Tibial nerve (tissue), 4 donors: Measurements from ENCODE around the gene KIF5C. TPM values are rescaled to one million over a fixed set of nuclear protein-coding genes. Genes with fewer than 3 reads are reported as not detected.

ENCODE experiments used
- DNase-seq, 2 donors: peaks; one replicate each; pipeline ENCODE4 v3.0.0-alpha.2; 2019; ENCODE audit warnings: low spot score in 2 of 2
- H3K27ac ChIP-seq, 4 donors: fragments of 200-600 bp; sonication (generic) in 3 of 4; one replicate each; pipeline ENCODE4 v1.5.1; 2017 to 2019; ENCODE audit warnings: mild to moderate bottlenecking in 1 of 4
- H3K27me3 ChIP-seq, 2 donors: fragments of 200-600 bp; sonication (generic) in 1 of 2; one replicate each; pipeline versions ENCODE4 v1.5.1 to v1.6.0; 2017 to 2019
- H3K36me3 ChIP-seq, 3 donors: fragments of 200-600 bp; sonication (generic); one replicate each; pipeline ENCODE4 v1.5.1; 2018 to 2019
- H3K4me1 ChIP-seq, 4 donors: fragments of 200-600 bp; sonication (generic) in 3 of 4; one replicate each; pipeline ENCODE4 v1.5.1; 2017 to 2019
- H3K4me3 ChIP-seq, 4 donors: fragments of 200-600 bp; sonication (generic) in 3 of 4; one replicate each; pipeline ENCODE4 v1.5.1; 2017 to 2019; ENCODE audit warnings: mild to moderate bottlenecking in 1 of 4, moderate library complexity in 1 of 4
- H3K9me3 ChIP-seq, 4 donors: fragments of 200-600 bp; sonication (generic) in 3 of 4; one replicate each; pipeline ENCODE4 v1.5.1; 2017 to 2019
- EP300 ChIP-seq, 2 donors: sonication (generic); formaldehyde crosslinking; IDR thresholded peaks; one replicate each; pipeline ENCODE4 v1.6.1; 2017; ENCODE audit warnings: antibody characterized with exemption in 2 of 2, mild to moderate bottlenecking in 1 of 2
- POLR2A ChIP-seq, 2 donors: fragments of 450-650 bp; IDR thresholded peaks; one replicate each; pipeline ENCODE4 v1.6.1; 2017; ENCODE audit warnings: antibody characterized with exemption in 2 of 2, mild to moderate bottlenecking in 2 of 2, moderate library complexity in 2 of 2
- WGBS, 2 donors: methylation state at CpG; one replicate each; pipeline ENCODE4 v1.1.5; 2018; 5-methylcytosine and 5-hydroxymethylcytosine counted together
- total RNA-seq, 4 donors: library from RNA; depleted of rRNA; stranded (reverse); fragments of >200 nt; gene quantifications; one replicate each; pipeline ENCODE4 v1.1.0, GENCODE V29; 2016
- TF ChIP-seq, protein P1 (sequence below), 5 experiments: fragments of 200-600 bp in 3 of 5; fragments of 450-650 bp in 2 of 5; sonication (generic) in 3 of 5; IDR thresholded peaks; one replicate each; pipeline ENCODE4 v1.5.1; 2016 to 2019; ENCODE audit warnings: antibody characterized with exemption in 5 of 5, mild to moderate bottlenecking in 3 of 5, moderate library complexity in 2 of 5

The KIF5C gene
- total RNA-seq, 4 donors from 2014 or later = 10.8 to 47.9 (median 23.6) TPM

- no peak overlapping the region for H3K27ac ChIP-seq
- H3K27me3 ChIP-seq = no peaks in the 10 kb centered on the region
- DNase-seq = no peak
- WGBS, 2 donors = 63 to 66% methylated on average over 2 of the region's 2 CpGs
- no peak for TF ChIP-seq POLR2A (IDR thresholded peaks at IDR 0.05)
- no peak for TF ChIP-seq EP300 (IDR thresholded peaks at IDR 0.05)
- TF ChIP-seq, protein P1, sequence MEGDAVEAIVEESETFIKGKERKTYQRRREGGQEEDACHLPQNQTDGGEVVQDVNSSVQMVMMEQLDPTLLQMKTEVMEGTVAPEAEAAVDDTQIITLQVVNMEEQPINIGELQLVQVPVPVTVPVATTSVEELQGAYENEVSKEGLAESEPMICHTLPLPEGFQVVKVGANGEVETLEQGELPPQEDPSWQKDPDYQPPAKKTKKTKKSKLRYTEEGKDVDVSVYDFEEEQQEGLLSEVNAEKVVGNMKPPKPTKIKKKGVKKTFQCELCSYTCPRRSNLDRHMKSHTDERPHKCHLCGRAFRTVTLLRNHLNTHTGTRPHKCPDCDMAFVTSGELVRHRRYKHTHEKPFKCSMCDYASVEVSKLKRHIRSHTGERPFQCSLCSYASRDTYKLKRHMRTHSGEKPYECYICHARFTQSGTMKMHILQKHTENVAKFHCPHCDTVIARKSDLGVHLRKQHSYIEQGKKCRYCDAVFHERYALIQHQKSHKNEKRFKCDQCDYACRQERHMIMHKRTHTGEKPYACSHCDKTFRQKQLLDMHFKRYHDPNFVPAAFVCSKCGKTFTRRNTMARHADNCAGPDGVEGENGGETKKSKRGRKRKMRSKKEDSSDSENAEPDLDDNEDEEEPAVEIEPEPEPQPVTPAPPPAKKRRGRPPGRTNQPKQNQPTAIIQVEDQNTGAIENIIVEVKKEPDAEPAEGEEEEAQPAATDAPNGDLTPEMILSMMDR (IDR thresholded peaks at IDR 0.05) = no peak
- no peaks in the 10 kb centered on the region for H3K4me1 ChIP-seq
- no peaks in the 10 kb centered on the region for H3K36me3 ChIP-seq
- H3K9me3 ChIP-seq = no peaks in the 10 kb centered on the region
- no peak overlapping the region for H3K4me3 ChIP-seq
Measured at GRCh38 chr2:149061133-149061745, 186.2 kb downstream of the KIF5C start.

GRCh38 chr2:149062531-149062930 lies 187.5 kb downstream of the KIF5C start:
- H3K36me3 ChIP-seq = no peaks in the 10 kb centered on the region
- H3K27me3 ChIP-seq = no peaks in the 10 kb centered on the region
- no peak overlapping the region for H3K4me3 ChIP-seq
- TF ChIP-seq, protein P1 (IDR thresholded peaks at IDR 0.05) = no peak
- TF ChIP-seq POLR2A (IDR thresholded peaks at IDR 0.05) (no peak), EP300 (IDR thresholded peaks at IDR 0.05) (no peak)
- WGBS, 2 donors = 82 to 88% methylated on average over 3 of the region's 3 CpGs
- DNase-seq = no peak
- no peak overlapping the region for H3K27ac ChIP-seq
- no peaks in the 10 kb centered on the region for H3K4me1 ChIP-seq
- H3K9me3 ChIP-seq = no peaks in the 10 kb centered on the region

DNA sequence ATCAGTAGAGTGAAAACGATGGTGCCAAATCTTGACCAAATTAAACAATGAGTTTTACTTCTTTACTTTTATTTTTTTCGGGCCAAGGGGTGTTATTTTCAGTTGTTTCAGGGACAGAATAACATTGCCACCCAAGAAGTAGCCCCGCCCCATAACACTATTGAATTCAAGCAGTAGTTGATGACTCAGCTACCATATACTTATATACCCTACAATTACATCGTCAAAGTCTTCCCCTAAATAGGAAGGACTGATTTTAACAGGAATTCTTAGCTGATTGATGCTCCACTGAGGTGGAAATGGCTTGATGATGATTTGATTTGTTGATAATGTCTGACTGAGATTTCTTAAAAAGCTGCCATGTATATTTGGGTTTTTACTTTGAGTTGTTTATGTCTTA lies 188.2 kb downstream of the KIF5C start:
- no peak overlapping the region for H3K27ac ChIP-seq
- H3K36me3 ChIP-seq = no peaks in the 10 kb centered on the region
- no peak overlapping the region for H3K4me3 ChIP-seq
- TF ChIP-seq POLR2A (IDR thresholded peaks at IDR 0.05) = no peak
- TF ChIP-seq EP300 (IDR thresholded peaks at IDR 0.05) = no peak
- TF ChIP-seq, protein P1 (IDR thresholded peaks at IDR 0.05) = no peak
- DNase-seq = no peak
- 60 to 64% methylated on average over 4 of the region's 4 CpGs for WGBS, 2 donors
- H3K9me3 ChIP-seq = no peaks in the 10 kb centered on the region
- no peaks in the 10 kb centered on the region for H3K27me3 ChIP-seq
- no peaks in the 10 kb centered on the region for H3K4me1 ChIP-seq

DNA sequence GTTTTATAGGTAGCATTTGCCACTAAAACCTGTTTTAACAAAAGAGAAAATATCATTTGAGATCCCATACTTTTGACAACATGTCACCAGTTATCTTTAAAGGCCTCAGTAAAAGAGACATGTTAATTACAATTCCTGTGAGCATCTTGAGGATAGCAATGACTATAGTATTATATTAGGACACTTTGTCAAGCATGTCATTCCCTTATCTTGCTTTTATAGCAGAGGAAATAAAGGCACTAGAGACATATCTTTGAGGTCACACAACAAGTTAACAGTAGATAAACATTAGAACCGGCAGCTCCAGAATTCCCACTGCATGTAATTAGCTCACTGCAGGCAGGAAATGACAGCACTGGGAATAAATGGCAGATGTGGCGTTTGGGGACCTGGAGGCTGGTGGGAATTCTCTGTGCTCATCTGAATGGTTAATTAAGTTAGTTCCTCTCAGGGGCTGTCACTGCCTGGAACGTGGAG lies 189.4 kb downstream of the KIF5C start:
- no peaks in the 10 kb centered on the region for H3K27me3 ChIP-seq
- H3K4me3 ChIP-seq = no peak overlapping the region
- H3K9me3 ChIP-seq = no peaks in the 10 kb centered on the region
- DNase-seq = no peak
- H3K27ac ChIP-seq = no peak overlapping the region
- WGBS, 2 donors = 30 to 41% methylated on average over 3 of the region's 3 CpGs
- H3K36me3 ChIP-seq = no peaks in the 10 kb centered on the region
- H3K4me1 ChIP-seq = no peaks in the 10 kb centered on the region
- TF ChIP-seq, protein P1 (IDR thresholded peaks at IDR 0.05) = no peak
- no peak for TF ChIP-seq POLR2A (IDR thresholded peaks at IDR 0.05)
- TF ChIP-seq EP300 (IDR thresholded peaks at IDR 0.05) = no peak

DNA sequence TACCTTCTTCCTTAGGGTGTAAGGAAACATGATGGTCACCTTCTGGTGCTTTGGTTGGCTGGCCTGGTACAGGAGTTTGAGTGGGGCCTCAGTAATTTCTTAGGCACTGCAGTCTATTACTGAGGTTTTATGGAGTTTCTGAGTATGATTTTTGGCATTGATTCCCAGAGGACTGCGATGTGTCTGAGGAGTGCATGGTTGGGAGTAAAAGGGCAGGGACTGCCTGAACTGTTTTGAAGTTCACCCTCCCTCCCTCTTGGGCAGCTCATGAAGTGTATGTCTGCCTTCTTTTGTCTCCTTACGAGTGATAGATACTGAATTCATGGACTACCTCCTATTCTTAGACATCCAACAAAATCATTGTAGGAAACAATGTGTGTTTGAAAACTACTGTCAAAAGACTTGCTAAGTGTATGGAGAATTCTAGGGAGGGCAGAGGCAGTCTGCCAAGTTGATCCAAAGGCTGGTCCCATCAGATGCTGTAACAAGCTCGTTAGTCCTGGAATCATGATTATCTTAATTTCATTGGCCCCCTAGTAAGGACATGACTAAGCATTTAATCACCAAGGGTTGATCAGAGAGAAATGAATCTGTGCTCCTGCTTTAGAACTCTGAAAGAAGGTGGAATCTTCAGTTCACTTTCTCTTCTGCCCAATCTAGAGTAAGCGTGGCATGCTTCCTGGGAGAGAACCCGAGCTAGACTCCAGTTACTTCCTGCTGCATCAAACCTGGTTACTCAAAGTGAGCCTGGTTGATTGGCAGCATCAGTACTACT lies 190.0 kb downstream of the KIF5C start:
- TF ChIP-seq, protein P1 (IDR thresholded peaks at IDR 0.05) = no peak
- TF ChIP-seq EP300 (IDR thresholded peaks at IDR 0.05) (no peak), POLR2A (IDR thresholded peaks at IDR 0.05) (no peak)
- Histone ChIP-seq H3K27ac (no peak overlapping the region), H3K4me3 (no peak overlapping the region), H3K36me3 (no peaks in the 10 kb centered on the region), H3K4me1 (no peaks in the 10 kb centered on the region), H3K27me3 (no peaks in the 10 kb centered on the region), H3K9me3 (no peaks in the 10 kb centered on the region)
- no peak for DNase-seq
- WGBS, 2 donors = 62 to 64% methylated on average over 5 of the region's 5 CpGs
